ENCODE results near the gene LAMA2. TPM values are rescaled to one million over a fixed set of nuclear protein-coding genes. Genes with fewer than 3 reads are reported as not detected.

The LAMA2 gene
- total and polyA plus RNA-seq, 7 experiments from 2014 or later = 0.02 to 0.59 (median 0.35) TPM; not detected in 4

GRCh38 chr6:129324345-129324744, 441.4 kb downstream of the LAMA2 start:
- H3K9me3 Mint-ChIP-seq = no peaks in the 10 kb centered on the region
- Histone ChIP-seq H3K36me3 (ENCODE audit: control insufficient read depth in 2 of 3, insufficient read depth in 3 of 3, low read length in 3 of 3) (no peaks in the 10 kb centered on the region), H3K27ac (ENCODE audit: low read depth, low read length) (no peak overlapping the region), H3K4me3 (ENCODE audit: low read length) (no peak overlapping the region), H3K9me3 (ENCODE audit: control insufficient read depth in 2 of 3, low read length in 3 of 3) (no peaks in the 10 kb centered on the region), H3K4me1 (ENCODE audit: control insufficient read depth in 2 of 2, insufficient read depth in 2 of 2, low read length in 2 of 2) (no peaks in the 10 kb centered on the region), H3K27me3 (ENCODE audit: control insufficient read depth in 2 of 2, insufficient read depth in 2 of 2, low read length in 2 of 2) (no peaks in the 10 kb centered on the region)
- DNase-seq (no peak), ATAC-seq (no peak)
- no peaks in the 10 kb centered on the region for H3K36me3 Mint-ChIP-seq
- ChIA-PET POLR2A (no interaction called here), CTCF (no interaction called here)
- H3K27me3 Mint-ChIP-seq = peaks cover 0 to 16% (median 4%) of the 10 kb centered on the region in 5 donors
- H3K4me3 Mint-ChIP-seq = no peak overlapping the region
- no peaks in the 10 kb centered on the region for H3K4me1 Mint-ChIP-seq
- H3K27ac Mint-ChIP-seq = no peak overlapping the region
- intact Hi-C loops (cut with micrococcal nuclease) = no loop called here

- peaks cover 0 to 13% (median 4%) of the 10 kb centered on the region in 5 donors for H3K27me3 Mint-ChIP-seq
- H3K36me3 ChIP-seq (ENCODE audit: control insufficient read depth in 2 of 3, insufficient read depth in 3 of 3, low read length in 3 of 3) = no peaks in the 10 kb centered on the region
- no peak overlapping the region for H3K4me3 ChIP-seq (ENCODE audit: low read length)
- intact Hi-C loops (cut with micrococcal nuclease) = no loop called here
- H3K27ac ChIP-seq (ENCODE audit: low read depth, low read length) = no peak overlapping the region
- H3K27me3 ChIP-seq (ENCODE audit: control insufficient read depth in 2 of 2, insufficient read depth in 2 of 2, low read length in 2 of 2) = peaks cover 0 to 3% of the 10 kb centered on the region in 2 donors
- no peaks in the 10 kb centered on the region for H3K9me3 Mint-ChIP-seq
- no peak overlapping the region for H3K4me3 Mint-ChIP-seq
- no peaks in the 10 kb centered on the region for H3K4me1 Mint-ChIP-seq
- no peaks in the 10 kb centered on the region for H3K36me3 Mint-ChIP-seq
- no peaks in the 10 kb centered on the region for H3K9me3 ChIP-seq (ENCODE audit: control insufficient read depth in 2 of 3, low read length in 3 of 3)
- H3K4me1 ChIP-seq (ENCODE audit: control insufficient read depth in 2 of 2, insufficient read depth in 2 of 2, low read length in 2 of 2) = no peaks in the 10 kb centered on the region
- CTCF ChIA-PET = no interaction called here
- POLR2A ChIA-PET = no interaction called here
- no peak for ATAC-seq
- no peak overlapping the region for H3K27ac Mint-ChIP-seq
- DNase-seq = no peak
Measured at GRCh38 chr6:129329678-129330077, 446.7 kb downstream of the LAMA2 start.

DNA sequence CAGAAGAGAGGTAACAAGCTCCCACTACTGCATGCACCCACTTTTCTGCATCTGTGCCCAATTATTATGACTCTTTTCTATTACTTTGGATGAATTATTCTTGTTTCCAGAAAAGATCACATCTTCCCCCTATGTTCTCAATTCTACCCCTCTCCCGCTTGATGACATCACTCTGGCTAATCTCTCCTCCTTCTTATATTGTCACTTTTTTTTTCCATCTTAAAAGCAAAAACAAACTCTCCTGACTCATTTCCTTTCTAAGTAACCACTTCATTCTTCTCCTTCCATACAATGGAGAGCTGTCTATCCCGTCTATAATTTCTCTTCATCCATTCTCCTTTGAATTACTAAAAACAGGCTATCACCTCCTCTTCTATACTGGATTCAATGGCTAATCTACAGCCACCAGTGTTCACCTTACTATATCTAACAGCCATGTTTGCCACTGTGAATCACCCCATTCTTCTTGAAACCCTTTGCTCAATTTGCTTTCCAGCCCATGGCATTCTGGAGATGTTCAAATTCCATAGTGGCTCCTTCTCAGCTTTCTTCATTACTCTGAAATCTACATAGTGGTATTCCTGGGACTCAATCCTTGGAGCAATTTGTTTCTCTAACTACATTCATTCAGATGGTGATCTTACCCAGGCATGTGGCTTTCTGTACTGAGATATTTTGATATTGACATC, 448.7 kb downstream of the LAMA2 start:
- ATAC-seq (no peak), DNase-seq (no peak)
- Mint-ChIP-seq H3K4me1 (no peaks in the 10 kb centered on the region), H3K9me3 (no peaks in the 10 kb centered on the region), H3K27ac (no peak overlapping the region), H3K27me3 (peaks cover 0 to 10% (median 0%) of the 10 kb centered on the region in 5 donors), H3K36me3 (no peaks in the 10 kb centered on the region), H3K4me3 (no peak overlapping the region)
- no peak overlapping the region for H3K27ac ChIP-seq (ENCODE audit: low read depth, low read length)
- POLR2A ChIA-PET = no interaction called here
- peaks cover 0 to 3% of the 10 kb centered on the region in 2 donors for H3K27me3 ChIP-seq (ENCODE audit: control insufficient read depth in 2 of 2, insufficient read depth in 2 of 2, low read length in 2 of 2)
- H3K36me3 ChIP-seq (ENCODE audit: control insufficient read depth in 2 of 3, insufficient read depth in 3 of 3, low read length in 3 of 3) = no peaks in the 10 kb centered on the region
- H3K4me3 ChIP-seq (ENCODE audit: low read length) = no peak overlapping the region
- H3K4me1 ChIP-seq (ENCODE audit: control insufficient read depth in 2 of 2, insufficient read depth in 2 of 2, low read length in 2 of 2) = no peaks in the 10 kb centered on the region
- H3K9me3 ChIP-seq (ENCODE audit: control insufficient read depth in 2 of 3, low read length in 3 of 3) = no peaks in the 10 kb centered on the region
- intact Hi-C loops (cut with micrococcal nuclease) = no loop called here
- CTCF ChIA-PET = no interaction called here

DNA sequence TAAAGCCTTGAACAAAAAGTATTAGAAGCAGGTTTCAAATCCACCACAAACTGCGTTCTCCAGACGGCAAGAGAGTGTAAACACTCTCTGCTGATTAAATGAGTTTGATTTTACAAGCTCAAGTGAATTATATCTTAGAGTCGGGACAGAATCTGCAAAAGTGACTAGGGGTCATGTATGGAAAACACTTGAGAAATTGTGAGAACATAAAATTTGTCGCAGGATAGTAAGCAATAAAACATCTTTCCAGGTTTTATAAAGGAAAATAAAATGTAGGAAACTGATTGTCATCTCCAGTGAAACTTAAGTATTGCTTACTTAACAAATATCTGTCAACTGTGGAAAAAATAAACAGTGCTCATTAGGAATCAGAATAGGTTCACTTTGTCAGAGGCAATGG, 452.9 kb downstream of the LAMA2 start:
- intact Hi-C loops (cut with micrococcal nuclease) = no loop called here
- H3K36me3 ChIP-seq (ENCODE audit: control insufficient read depth in 2 of 3, insufficient read depth in 3 of 3, low read length in 3 of 3) = no peaks in the 10 kb centered on the region
- Mint-ChIP-seq H3K36me3 (peaks cover 0 to 3% (median 0%) of the 10 kb centered on the region in 5 donors), H3K9me3 (peaks cover 0 to 5% (median 0%) of the 10 kb centered on the region in 11 donors), H3K4me3 (no peak overlapping the region), H3K4me1 (no peaks in the 10 kb centered on the region), H3K27ac (no peak overlapping the region), H3K27me3 (peaks cover 0 to 16% (median 16%) of the 10 kb centered on the region in 5 donors)
- ChIA-PET POLR2A (no interaction called here), CTCF (interaction anchor here (0.6 to 0.7 kb wide), 2 partner anchors 677 to 1018 kb away, joined by 3 to 4 read pairs; no protein-coding TSS in a partner anchor)
- peaks cover 0 to 3% of the 10 kb centered on the region in 2 donors for H3K27me3 ChIP-seq (ENCODE audit: control insufficient read depth in 2 of 2, insufficient read depth in 2 of 2, low read length in 2 of 2)
- DNase-seq = no peak
- no peaks in the 10 kb centered on the region for H3K9me3 ChIP-seq (ENCODE audit: control insufficient read depth in 2 of 3, low read length in 3 of 3)
- H3K27ac ChIP-seq (ENCODE audit: low read depth, low read length) = no peak overlapping the region
- no peak overlapping the region for H3K4me3 ChIP-seq (ENCODE audit: low read length)
- H3K4me1 ChIP-seq (ENCODE audit: control insufficient read depth in 2 of 2, insufficient read depth in 2 of 2, low read length in 2 of 2) = no peaks in the 10 kb centered on the region
- no peak for ATAC-seq

- ATAC-seq = no peak
- CTCF ChIA-PET = no interaction called here
Measured at GRCh38 chr6:129338683-129339082, 455.7 kb downstream of the LAMA2 start.

DNA sequence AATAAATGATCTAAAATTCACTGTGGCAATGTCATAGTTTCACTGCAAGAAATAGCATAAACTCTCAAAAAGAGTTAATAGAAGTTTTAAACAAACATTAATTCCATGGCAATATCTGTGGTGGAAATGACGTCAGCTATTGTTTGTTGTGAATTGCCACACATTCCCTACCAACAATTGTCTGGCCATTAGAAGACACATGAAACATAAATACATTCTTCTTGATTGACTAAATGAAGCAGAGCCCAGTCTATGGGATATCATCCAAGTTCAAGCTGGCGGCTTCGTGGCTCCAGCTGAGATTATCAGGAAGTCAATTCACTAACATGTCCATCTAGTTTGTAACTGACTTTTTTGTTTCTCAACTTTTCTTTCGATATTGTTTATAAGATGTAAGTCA, 458.0 kb downstream of the LAMA2 start:
- ATAC-seq (no peak), DNase-seq (no peak)
- no peak overlapping the region for H3K27ac Mint-ChIP-seq
- no peaks in the 10 kb centered on the region for H3K4me1 ChIP-seq (ENCODE audit: control insufficient read depth in 2 of 2, insufficient read depth in 2 of 2, low read length in 2 of 2)
- H3K36me3 Mint-ChIP-seq = peaks cover 0 to 3% (median 0%) of the 10 kb centered on the region in 5 donors
- H3K9me3 ChIP-seq (ENCODE audit: control insufficient read depth in 2 of 3, low read length in 3 of 3) = no peaks in the 10 kb centered on the region
- peaks cover 5 to 34% (median 16%) of the 10 kb centered on the region in 5 donors for H3K27me3 Mint-ChIP-seq
- no peak overlapping the region for H3K4me3 ChIP-seq (ENCODE audit: low read length)
- peaks cover 0 to 1% (median 0%) of the 10 kb centered on the region in 7 donors for H3K4me1 Mint-ChIP-seq
- H3K27ac ChIP-seq (ENCODE audit: low read depth, low read length) = no peak overlapping the region
- CTCF ChIA-PET = no interaction called here
- intact Hi-C loops (cut with micrococcal nuclease) = no loop called here
- no peaks in the 10 kb centered on the region for H3K36me3 ChIP-seq (ENCODE audit: control insufficient read depth in 2 of 3, insufficient read depth in 3 of 3, low read length in 3 of 3)
- H3K4me3 Mint-ChIP-seq = no peak overlapping the region
- peaks cover 0 to 5% (median 2%) of the 10 kb centered on the region in 11 donors for H3K9me3 Mint-ChIP-seq
- POLR2A ChIA-PET = no interaction called here
- no peaks in the 10 kb centered on the region for H3K27me3 ChIP-seq (ENCODE audit: control insufficient read depth in 2 of 2, insufficient read depth in 2 of 2, low read length in 2 of 2)

More at GRCh38 chr6:129338683-129339082, 455.7 kb downstream of the LAMA2 start:
- Histone ChIP-seq H3K36me3 (ENCODE audit: control insufficient read depth in 2 of 3, insufficient read depth in 3 of 3, low read length in 3 of 3) (no peaks in the 10 kb centered on the region), H3K27ac (ENCODE audit: low read depth, low read length) (no peak overlapping the region), H3K4me1 (ENCODE audit: control insufficient read depth in 2 of 2, insufficient read depth in 2 of 2, low read length in 2 of 2) (no peaks in the 10 kb centered on the region), H3K9me3 (ENCODE audit: control insufficient read depth in 2 of 3, low read length in 3 of 3) (no peaks in the 10 kb centered on the region), H3K27me3 (ENCODE audit: control insufficient read depth in 2 of 2, insufficient read depth in 2 of 2, low read length in 2 of 2) (peaks cover 0 to 3% of the 10 kb centered on the region in 2 donors), H3K4me3 (ENCODE audit: low read length) (no peak overlapping the region)
- no peak for DNase-seq
- Mint-ChIP-seq H3K27ac (no peak overlapping the region), H3K36me3 (peaks cover 0 to 3% (median 0%) of the 10 kb centered on the region in 5 donors), H3K4me1 (no peaks in the 10 kb centered on the region), H3K27me3 (peaks cover 0 to 23% (median 16%) of the 10 kb centered on the region in 5 donors), H3K4me3 (no peak overlapping the region), H3K9me3 (peaks cover 0 to 5% (median 0%) of the 10 kb centered on the region in 11 donors)
- POLR2A ChIA-PET = no interaction called here
- intact Hi-C loops (cut with micrococcal nuclease) = no loop called here

- ATAC-seq = no peak
- Histone ChIP-seq H3K4me1 (ENCODE audit: control insufficient read depth in 2 of 2, insufficient read depth in 2 of 2, low read length in 2 of 2) (no peaks in the 10 kb centered on the region), H3K9me3 (ENCODE audit: control insufficient read depth in 2 of 3, low read length in 3 of 3) (no peaks in the 10 kb centered on the region), H3K4me3 (ENCODE audit: low read length) (no peak overlapping the region), H3K36me3 (ENCODE audit: control insufficient read depth in 2 of 3, insufficient read depth in 3 of 3, low read length in 3 of 3) (no peaks in the 10 kb centered on the region), H3K27ac (ENCODE audit: low read depth, low read length) (no peak overlapping the region), H3K27me3 (ENCODE audit: control insufficient read depth in 2 of 2, insufficient read depth in 2 of 2, low read length in 2 of 2) (no peaks in the 10 kb centered on the region)
- peaks cover 0 to 3% (median 0%) of the 10 kb centered on the region in 5 donors for H3K36me3 Mint-ChIP-seq
- ChIA-PET CTCF (no interaction called here), POLR2A (interaction anchor here (0.7 kb wide), 1 partner anchor 8 kb away, joined by 3 read pairs; no protein-coding TSS in a partner anchor)
- H3K27me3 Mint-ChIP-seq = peaks cover 5 to 38% (median 16%) of the 10 kb centered on the region in 5 donors
- H3K27ac Mint-ChIP-seq = no peak overlapping the region
- peaks cover 0 to 5% (median 2%) of the 10 kb centered on the region in 11 donors for H3K9me3 Mint-ChIP-seq
- no peak overlapping the region for H3K4me3 Mint-ChIP-seq
- peaks cover 0 to 1% (median 0%) of the 10 kb centered on the region in 7 donors for H3K4me1 Mint-ChIP-seq
- intact Hi-C loops (cut with micrococcal nuclease) = no loop called here
- DNase-seq = no peak
Measured at GRCh38 chr6:129342243-129342642, 459.3 kb downstream of the LAMA2 start.
